HCT116 (cell line): Measurements from ENCODE around the gene ALDH6A1. TPM values are rescaled to one million over a fixed set of nuclear protein-coding genes. Genes with fewer than 3 reads are reported as not detected.

Source experiments
- ATAC-seq: fragments of 200-7000 bp; cut with Tn5 transposase; 2 replicates; pipeline ENCODE4 v1.9.1; 2020; ENCODE audit warnings: mild to moderate bottlenecking, moderate library complexity
- BruUV-seq: library from RNA; stranded (reverse); fragments of 400-500 nt; replicated peaks from 2 replicates; lab custom pipeline; 2021; lab: Mats Ljungman, UMichigan
- CTCF ChIA-PET: fragments of 300-600 bp; sonication (Branson Sonifier 250); formaldehyde crosslinking; loops from one replicate; lab custom pipeline; 2021; ENCODE audit warnings: antibody characterized with exemption; lab: Charles Lee
- POLR2A ChIA-PET: fragments of 300-600, 350-600 bp; sonication (Branson Sonifier 250); formaldehyde crosslinking; loops from one replicate; lab custom pipeline; 2021; ENCODE audit warnings: antibody characterized with exemption; lab: Charles Lee
- RAD21 ChIA-PET, 2 experiments: fragments of 300-600 bp; sonication (Branson Sonifier 250); formaldehyde crosslinking; loops; one replicate each; lab custom pipeline; 2023; ENCODE audit warnings: low total read pairs in 2 of 2; ENCODE audit not compliant: uncharacterized antibody in 2 of 2, unreplicated experiment in 2 of 2, low non-redundant PET in 1 of 2; lab: Charles Lee
- DNase-seq: peaks from one replicate; pipeline ENCODE4 v3.0.0-alpha.2; 2010; ENCODE audit warnings: low read depth, low spot score
- H2AFZ ChIP-seq: fragments of 200-600 bp; shearing (Covaris generic), sonication (generic); 2 replicates; pipeline ENCODE4 v1.6.1; 2017; ENCODE audit warnings: low read depth, mixed run types, mixed read lengths, antibody characterized with exemption, low read length; ENCODE audit not compliant: poor library complexity, severe bottlenecking
- H3K27ac ChIP-seq: 2 replicates; pipeline ENCODE4 v1.5.1; 2012; ENCODE audit warnings: low read depth, low read length
- H3K27me3 ChIP-seq: fragments of 200-600 bp; sonication (generic); 2 replicates; pipeline ENCODE4 v1.6.1; 2016; ENCODE audit warnings: mixed run types, low read length, mixed read lengths; ENCODE audit not compliant: insufficient read depth
- H3K36me3 ChIP-seq, 2 experiments: fragments of 200-500 bp in 1 of 2; fragments of 200-600 bp in 1 of 2; sonication (Bioruptor generic) in 1 of 2; sonication (generic) in 1 of 2; 2 replicates each; pipeline versions ENCODE4 v1.5.1 to v1.6.1; 2014 to 2016; ENCODE audit warnings: low read length in 2 of 2, inconsistent platforms in 1 of 2, mixed read lengths in 1 of 2, mixed run types in 1 of 2; ENCODE audit not compliant: insufficient read depth in 2 of 2, control insufficient read depth in 1 of 2
- H3K4me1 ChIP-seq, 2 experiments: fragments of 200-600 bp in 1 of 2; sonication (generic) in 1 of 2; 2 replicates each; pipeline versions ENCODE4 v1.5.1 to v1.6.1; 2012 to 2017; ENCODE audit warnings: low read length in 2 of 2, inconsistent platforms in 1 of 2, mild to moderate bottlenecking in 1 of 2, mixed read lengths in 1 of 2, mixed run types in 1 of 2, moderate library complexity in 1 of 2; ENCODE audit not compliant: insufficient read depth in 2 of 2, control insufficient read depth in 1 of 2
- H3K4me2 ChIP-seq: fragments of 200-600 bp; sonication (generic); 2 replicates; pipeline ENCODE4 v1.6.1; 2017; ENCODE audit warnings: mixed run types, low read length, mixed read lengths
- H3K4me3 ChIP-seq, 2 experiments: fragments of 200-600 bp in 1 of 2; sonication (generic) in 1 of 2; replicated peaks in 1 of 2; 2 replicates each; pipeline ENCODE4 v1.5.1; 2011 to 2016; ENCODE audit warnings: low read length in 2 of 2, control low read depth in 1 of 2, low read depth in 1 of 2, mild to moderate bottlenecking in 1 of 2, mixed read lengths in 1 of 2, mixed run types in 1 of 2
- H3K79me2 ChIP-seq: fragments of 200-600 bp; sonication (generic); 2 replicates; pipeline ENCODE4 v1.6.1; 2017; ENCODE audit warnings: mild to moderate bottlenecking, mixed run types, low read length, moderate library complexity, mixed read lengths; ENCODE audit not compliant: insufficient read depth
- H3K9ac ChIP-seq: fragments of 200-600 bp; sonication (generic); 2 replicates; pipeline ENCODE4 v1.6.1; 2016; ENCODE audit warnings: low read length, mixed read lengths
- H3K9me2 ChIP-seq: fragments of 200-600 bp; sonication (generic), shearing (Covaris generic); 2 replicates; pipeline ENCODE4 v1.6.1; 2017; ENCODE audit warnings: mixed run types, mild to moderate bottlenecking, moderate library complexity; ENCODE audit not compliant: insufficient read depth
- H3K9me3 ChIP-seq, 2 experiments: fragments of 200-500 bp in 1 of 2; fragments of 200-600 bp in 1 of 2; sonication (Bioruptor generic) in 1 of 2; sonication (generic) in 1 of 2; 2 replicates each; pipeline ENCODE4 v1.6.1; 2014 to 2017; ENCODE audit warnings: low read length in 2 of 2, mixed read lengths in 2 of 2, inconsistent platforms in 1 of 2, low read depth in 1 of 2, mild to moderate bottlenecking in 1 of 2, mixed run types in 1 of 2, moderate library complexity in 1 of 2; ENCODE audit not compliant: control insufficient read depth in 1 of 2, insufficient read depth in 1 of 2
- H4K20me1 ChIP-seq: fragments of 200-600 bp; sonication (generic), shearing (Covaris generic); 2 replicates; pipeline ENCODE4 v1.6.1; 2017; ENCODE audit warnings: mixed run types, mild to moderate bottlenecking, moderate library complexity; ENCODE audit not compliant: insufficient read depth
- EGR1 ChIP-seq: IDR thresholded peaks from 2 replicates; pipeline ENCODE4 v1.6.1; 2012; ENCODE audit warnings: low read depth
- ELF1 ChIP-seq: IDR thresholded peaks from 2 replicates; pipeline ENCODE4 v1.6.1; 2012; ENCODE audit warnings: low read depth, borderline replicate concordance
- EZH2 ChIP-seq: fragments of 200-600 bp; sonication (generic); IDR thresholded peaks from 2 replicates; pipeline ENCODE4 v1.6.1; 2017; ENCODE audit warnings: antibody characterized with exemption, mixed run types
- EZH2phosphoT487 ChIP-seq: fragments of 200-600 bp; IDR thresholded peaks from 2 replicates; pipeline ENCODE4 v1.6.1; 2018; ENCODE audit warnings: antibody characterized with exemption, borderline replicate concordance
- RAD21 ChIP-seq: IDR thresholded peaks from 2 replicates; pipeline ENCODE4 v1.6.1; 2012; ENCODE audit warnings: low read depth, mild to moderate bottlenecking
- SIN3A ChIP-seq: IDR thresholded peaks from 2 replicates; pipeline ENCODE4 v1.6.1; 2012; ENCODE audit warnings: low read depth
- TCF7L2 ChIP-seq: IDR thresholded peaks from 2 replicates; pipeline ENCODE4 v1.7.0; 2011; ENCODE audit warnings: borderline replicate concordance, inconsistent platforms; ENCODE audit not compliant: insufficient read depth, insufficient read length; ENCODE audit errors: extremely low read depth
- ZFX ChIP-seq: fragments of 450-650 bp; IDR thresholded peaks from 2 replicates; pipeline ENCODE4 v1.6.1; 2017
- ZNF274 ChIP-seq: fragments of 200-500 bp; sonication (Bioruptor generic); IDR thresholded peaks from 2 replicates; pipeline ENCODE4 v1.6.1; 2014; ENCODE audit warnings: mild to moderate bottlenecking, low read depth, low read length, inconsistent platforms
- intact Hi-C: fragments of 100-400 bp; cut with micrococcal nuclease; formaldehyde crosslinking; loops from 2 replicates; pipeline ENCODE4 v1.10.0; 2022
- total RNA-seq: library from RNA; stranded (reverse); gene quantifications from one replicate; pipeline ENCODE4 v1.2.1, GENCODE V29; 2021; ENCODE audit not compliant: unreplicated experiment
- TF ChIP-seq, protein P1 (sequence below), 3 experiments: fragments of 200-600 bp in 1 of 3; sonication (generic) in 1 of 3; IDR thresholded peaks in 2 of 3; conservative IDR thresholded peaks in 1 of 3; 2 replicates each; pipeline ENCODE4 v1.5.1; 2012 to 2017; ENCODE audit warnings: low read depth in 2 of 3, low read length in 2 of 3, antibody characterized with exemption in 1 of 3, borderline replicate concordance in 1 of 3, control low read depth in 1 of 3, mild to moderate bottlenecking in 1 of 3, mixed read lengths in 1 of 3, mixed run types in 1 of 3, moderate library complexity in 1 of 3; ENCODE audit not compliant: insufficient read depth in 1 of 3

Gene ALDH6A1
- total RNA-seq, 1 experiment from 2014 or later: 15.6 TPM

GRCh38 chr14:74014299-74014698 lies 70.0 kb downstream of the ALDH6A1 start:
- no peak for DNase-seq
- Histone ChIP-seq H3K4me1 (peaks cover 8 to 9% of the 10 kb centered on the region in 2 experiments; a peak in 3 of 4 replicates), H3K27ac (no peak overlapping the region), H3K4me3 (no peak overlapping the region), H3K4me2 (no peak overlapping the region), H3K36me3 (peaks cover 0 to 3% of the 10 kb centered on the region in 2 experiments; a peak in 1 of 4 replicates), H3K79me2 (0 out of 2 replicates have a peak, but pooled peaks cover 4% of the 10 kb centered on the region), H3K27me3 (no peaks in the 10 kb centered on the region), H2AFZ (no peak overlapping the region), H3K9ac (no peak overlapping the region), H3K9me3 (no peaks in the 10 kb centered on the region), H4K20me1 (no peaks in the 10 kb centered on the region), H3K9me2 (no peaks in the 10 kb centered on the region)
- intact Hi-C loops: no loop called here
- BruUV-seq: no TSS peak
- RAD21 ChIA-PET: no interaction called here
- TF ChIP-seq EGR1 (no peak), SIN3A (no peak), ZNF274 (no peak), ELF1 (no peak), ZFX (no peak), EZH2phosphoT487 (no peak), EZH2 (no peak), TCF7L2 (no peak), RAD21 (no peak)
- TF ChIP-seq, protein P1, sequence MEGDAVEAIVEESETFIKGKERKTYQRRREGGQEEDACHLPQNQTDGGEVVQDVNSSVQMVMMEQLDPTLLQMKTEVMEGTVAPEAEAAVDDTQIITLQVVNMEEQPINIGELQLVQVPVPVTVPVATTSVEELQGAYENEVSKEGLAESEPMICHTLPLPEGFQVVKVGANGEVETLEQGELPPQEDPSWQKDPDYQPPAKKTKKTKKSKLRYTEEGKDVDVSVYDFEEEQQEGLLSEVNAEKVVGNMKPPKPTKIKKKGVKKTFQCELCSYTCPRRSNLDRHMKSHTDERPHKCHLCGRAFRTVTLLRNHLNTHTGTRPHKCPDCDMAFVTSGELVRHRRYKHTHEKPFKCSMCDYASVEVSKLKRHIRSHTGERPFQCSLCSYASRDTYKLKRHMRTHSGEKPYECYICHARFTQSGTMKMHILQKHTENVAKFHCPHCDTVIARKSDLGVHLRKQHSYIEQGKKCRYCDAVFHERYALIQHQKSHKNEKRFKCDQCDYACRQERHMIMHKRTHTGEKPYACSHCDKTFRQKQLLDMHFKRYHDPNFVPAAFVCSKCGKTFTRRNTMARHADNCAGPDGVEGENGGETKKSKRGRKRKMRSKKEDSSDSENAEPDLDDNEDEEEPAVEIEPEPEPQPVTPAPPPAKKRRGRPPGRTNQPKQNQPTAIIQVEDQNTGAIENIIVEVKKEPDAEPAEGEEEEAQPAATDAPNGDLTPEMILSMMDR (IDR thresholded peaks at IDR 0.05 in 2 of 3, conservative IDR thresholded peaks at IDR 0.05 in 1 of 3; ENCODE audit: borderline replicate concordance in 1 of 3, insufficient read depth in 1 of 3, low read depth in 2 of 3, low read length in 2 of 3): no peak
- CTCF ChIA-PET: no interaction called here
- POLR2A ChIA-PET: no interaction called here
- no peak for ATAC-seq
